ENCODE results near the gene UBALD2.
"Not testable (repeated sequence)": the region's sequence is repeated elsewhere in the genome, so short reads cannot be mapped to it uniquely, and the experiment has no call there.

UBALD2 gene

DNA sequence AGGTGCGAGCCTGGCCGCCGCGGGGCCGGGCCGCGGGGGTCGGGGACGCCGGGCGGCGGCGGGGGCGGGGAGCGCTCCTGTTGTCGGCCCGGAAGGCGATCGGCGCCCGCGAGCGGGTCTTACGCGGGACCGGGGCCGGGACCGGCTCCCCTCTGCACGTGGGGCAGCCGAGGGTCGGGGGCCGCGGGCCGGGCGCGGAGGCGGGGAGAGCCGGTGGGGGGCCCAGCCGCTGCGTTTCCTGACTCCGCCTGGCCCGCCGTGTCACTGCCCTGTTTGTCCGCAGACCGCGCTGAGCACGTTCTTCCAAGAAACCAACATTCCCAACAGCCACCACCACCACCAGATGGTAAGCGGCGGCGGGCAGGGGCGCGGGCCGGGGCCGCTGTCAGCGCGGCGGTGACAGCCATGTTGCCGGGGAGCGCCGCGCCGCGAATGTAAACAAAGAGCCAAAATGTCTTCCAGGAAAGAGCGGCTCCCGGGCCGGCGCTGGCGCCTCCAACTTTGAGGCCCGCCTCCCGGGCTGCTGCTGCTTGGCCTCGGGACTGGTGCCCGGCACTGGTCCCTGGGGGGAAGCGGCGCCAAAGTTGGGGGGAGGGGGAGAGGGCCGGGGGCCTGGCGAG lies 586 bp downstream of the UBALD2 start:
- DNase-seq (ENCODE audit: low read depth in 2 of 2) = peak in 1 of 2 donors; percentile 37

DNA sequence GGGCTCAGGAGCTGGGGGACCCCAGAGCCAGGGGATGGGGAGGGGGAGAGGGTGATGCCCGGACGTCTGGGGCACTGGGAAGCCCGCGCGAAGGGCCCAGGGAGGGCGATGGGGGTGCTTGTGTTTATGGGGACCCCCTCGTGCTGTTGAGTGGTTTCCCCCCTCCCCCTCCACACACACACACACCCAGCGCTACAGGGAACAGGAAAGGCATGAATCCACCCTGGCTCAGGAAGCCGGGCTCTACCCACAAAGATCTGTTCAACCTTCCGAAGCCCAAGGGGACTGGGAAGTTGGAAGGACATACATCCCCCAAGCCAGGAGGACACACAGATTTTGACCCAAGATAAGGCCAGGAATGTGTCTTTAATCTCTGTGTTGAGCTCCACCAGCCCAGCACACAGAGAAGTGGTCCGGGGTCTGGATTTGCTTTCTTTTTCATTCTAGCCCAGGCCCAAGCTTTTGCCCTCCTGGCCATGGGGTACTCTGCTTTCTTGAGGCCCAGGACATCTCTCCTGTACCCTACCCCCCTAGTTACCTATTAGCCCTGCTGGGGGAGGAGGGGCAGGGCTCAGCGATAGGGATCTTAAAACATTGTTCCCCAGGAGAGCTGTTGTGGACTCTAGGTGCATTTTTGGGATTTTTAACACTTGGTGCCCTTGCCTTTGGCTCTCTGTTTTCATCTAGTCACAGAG lies 1.2 kb downstream of the UBALD2 start:
- DNase-seq (ENCODE audit: low read depth in 2 of 2) = no peak

DNA sequence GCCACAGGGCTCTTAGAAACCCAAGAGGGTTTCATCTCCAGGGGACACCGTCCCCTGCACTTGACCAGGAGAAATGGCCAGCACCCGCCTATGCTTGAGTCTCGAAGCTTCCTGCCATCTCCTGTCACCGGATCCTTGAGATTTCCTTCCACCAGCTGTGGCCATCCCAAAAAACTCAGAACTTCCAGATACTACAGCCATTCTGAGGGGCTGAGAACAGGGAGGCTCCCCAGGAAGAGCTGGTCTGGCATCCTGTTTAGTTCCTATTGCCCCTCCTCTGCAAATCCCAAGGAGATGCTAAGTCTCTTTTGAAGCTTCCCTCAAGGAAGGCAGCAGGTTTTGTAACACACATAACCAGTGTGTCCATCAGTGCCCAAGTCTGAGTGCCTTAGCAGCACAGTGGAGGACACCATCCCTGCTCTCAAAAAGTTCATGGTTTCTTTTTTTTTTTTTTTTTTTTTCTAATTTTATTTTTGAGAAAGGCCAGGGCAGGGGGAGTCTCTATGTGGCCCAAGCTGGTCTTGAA lies 2.0 kb downstream of the UBALD2 start:
- DNase-seq (ENCODE audit: low read depth in 2 of 2) = no peak

- not testable (repeated sequence) for DNase-seq (ENCODE audit: low read depth in 2 of 2)
Measured at GRCh38 chr17:76267581-76268001, 2.4 kb downstream of the UBALD2 start.

DNA sequence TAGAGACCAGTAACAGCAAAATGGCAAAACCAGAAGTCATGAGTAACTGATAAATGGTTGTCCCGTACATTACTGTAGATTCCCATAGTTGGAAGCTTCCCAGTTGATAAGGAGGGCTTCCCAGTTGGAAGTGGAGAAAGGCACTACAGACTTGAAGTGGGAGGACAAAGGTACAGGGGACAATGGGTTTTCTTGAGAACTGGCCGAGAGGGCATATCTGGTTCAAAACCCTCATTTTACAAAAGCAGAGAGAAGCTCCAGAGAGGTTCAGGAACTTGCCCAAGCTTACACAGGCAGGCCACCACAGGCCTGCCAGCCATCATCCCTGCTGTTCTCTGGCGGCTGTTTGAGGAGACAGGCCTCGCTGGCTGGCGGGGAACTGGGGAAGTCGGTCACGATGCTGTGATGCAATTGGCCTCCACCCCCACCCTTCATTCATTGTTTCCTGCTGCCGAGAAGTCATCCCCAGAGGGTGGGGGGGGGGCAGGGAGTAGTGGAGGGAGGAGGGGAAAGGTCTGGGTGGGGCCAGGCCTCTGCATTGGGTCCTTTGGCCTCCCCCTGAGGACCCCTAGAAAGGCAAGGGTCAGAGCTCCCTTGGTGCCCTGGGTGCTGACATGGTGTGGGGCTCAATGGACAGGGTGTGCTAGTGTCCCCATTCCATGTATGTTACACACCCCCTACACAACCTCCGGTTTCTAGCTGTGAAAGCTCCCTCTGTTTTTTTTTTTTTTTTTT lies 3.0 kb downstream of the UBALD2 start:
- no peak for DNase-seq (ENCODE audit: low read depth in 2 of 2)

DNA sequence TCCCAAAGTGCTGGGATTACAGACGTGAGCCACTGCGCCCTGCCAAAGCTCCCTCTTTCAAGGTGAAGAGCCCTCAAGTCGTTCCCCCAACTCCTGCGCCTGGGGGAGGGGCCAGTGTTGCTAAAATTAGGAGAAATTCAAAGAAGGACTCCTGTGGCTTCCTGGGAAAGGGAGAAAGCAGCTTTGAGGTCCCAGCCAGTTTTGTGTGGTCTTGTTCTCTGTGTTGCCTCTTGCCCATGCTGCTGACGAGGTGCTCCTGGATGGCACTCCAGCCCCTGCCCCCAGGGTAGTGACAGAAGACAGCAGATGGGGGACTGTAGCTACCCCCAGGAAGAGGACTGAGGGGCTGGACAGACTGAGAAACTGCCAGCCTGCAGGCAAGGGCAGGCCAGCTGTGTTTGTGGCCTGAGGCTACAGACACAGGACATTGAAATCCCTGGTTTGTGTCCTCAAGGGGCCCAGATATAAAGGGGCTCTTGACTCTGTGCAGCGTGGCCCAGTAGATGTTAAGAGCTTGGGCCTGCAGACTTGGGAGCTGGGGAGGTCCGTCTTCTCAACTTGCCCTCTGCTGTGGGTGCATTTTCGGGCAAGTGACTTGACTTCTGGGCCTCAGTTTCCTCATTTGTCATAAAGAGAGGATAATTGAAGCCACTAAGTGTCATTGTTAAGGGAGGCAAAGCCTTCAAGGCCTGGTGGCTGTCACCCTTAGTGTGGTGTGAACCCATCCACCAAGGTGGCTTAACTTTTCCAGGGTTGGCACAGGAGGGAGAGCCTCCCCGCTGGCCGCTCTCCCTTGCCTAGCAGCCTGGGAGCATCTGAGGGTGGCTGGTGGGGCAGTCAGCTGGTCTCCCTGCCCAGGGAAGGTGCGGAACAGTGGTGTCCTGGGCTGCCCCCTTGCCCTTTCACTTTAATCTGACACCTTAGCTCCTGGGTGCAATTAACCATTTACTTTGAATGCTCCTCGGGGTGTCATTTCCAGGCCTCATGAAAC lies 4.1 kb downstream of the UBALD2 start:
- no peak for DNase-seq (ENCODE audit: low read depth in 2 of 2)

GRCh38 chr17:76270127-76270592 lies 5.0 kb downstream of the UBALD2 start:
- no peak for DNase-seq (ENCODE audit: low read depth in 2 of 2)

DNA sequence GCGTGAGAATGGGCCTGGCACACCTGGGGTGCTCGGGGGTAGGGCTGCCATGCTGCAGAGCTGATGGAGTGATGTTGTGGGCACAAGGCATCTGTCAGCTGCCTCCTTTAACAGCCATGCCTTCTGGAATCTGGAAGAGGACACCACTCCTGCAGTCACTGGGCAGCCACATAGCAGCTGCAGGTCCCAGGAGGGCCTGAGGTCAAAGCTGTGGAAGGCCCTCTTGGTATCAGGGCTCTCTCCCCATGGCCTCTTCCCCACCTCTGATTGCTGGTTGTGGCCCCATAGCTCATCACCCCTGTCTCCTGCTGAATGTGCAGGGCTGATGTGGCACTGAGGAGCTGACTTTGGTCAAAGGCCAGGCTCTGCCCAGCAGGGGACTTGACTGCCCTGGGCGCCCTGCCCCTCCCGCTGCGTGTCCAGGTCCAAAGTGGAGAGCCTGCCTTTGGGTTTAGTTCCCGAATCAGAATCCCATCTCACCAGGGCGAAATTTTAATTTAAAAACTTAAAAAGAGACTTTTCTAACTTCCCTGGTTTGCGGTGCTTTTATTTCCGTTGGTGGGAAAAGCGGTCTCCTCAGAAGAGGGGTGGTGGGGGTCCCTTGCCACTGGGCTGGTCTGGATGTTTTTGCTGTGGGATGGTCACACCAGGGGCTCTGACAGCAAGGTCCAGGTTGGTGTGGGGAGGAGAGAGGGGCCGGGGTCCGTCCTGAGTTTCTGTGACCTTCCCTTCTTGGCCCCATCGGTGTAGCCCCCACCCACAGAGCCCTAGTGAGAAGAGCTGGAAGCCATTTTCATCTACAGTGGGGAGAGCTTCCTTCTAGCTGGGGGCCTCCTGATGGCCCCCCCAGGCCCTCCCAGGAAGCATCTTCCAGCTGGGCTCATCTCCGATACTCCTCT lies 5.9 kb downstream of the UBALD2 start:
- no peak for DNase-seq (ENCODE audit: low read depth in 2 of 2)

DNA sequence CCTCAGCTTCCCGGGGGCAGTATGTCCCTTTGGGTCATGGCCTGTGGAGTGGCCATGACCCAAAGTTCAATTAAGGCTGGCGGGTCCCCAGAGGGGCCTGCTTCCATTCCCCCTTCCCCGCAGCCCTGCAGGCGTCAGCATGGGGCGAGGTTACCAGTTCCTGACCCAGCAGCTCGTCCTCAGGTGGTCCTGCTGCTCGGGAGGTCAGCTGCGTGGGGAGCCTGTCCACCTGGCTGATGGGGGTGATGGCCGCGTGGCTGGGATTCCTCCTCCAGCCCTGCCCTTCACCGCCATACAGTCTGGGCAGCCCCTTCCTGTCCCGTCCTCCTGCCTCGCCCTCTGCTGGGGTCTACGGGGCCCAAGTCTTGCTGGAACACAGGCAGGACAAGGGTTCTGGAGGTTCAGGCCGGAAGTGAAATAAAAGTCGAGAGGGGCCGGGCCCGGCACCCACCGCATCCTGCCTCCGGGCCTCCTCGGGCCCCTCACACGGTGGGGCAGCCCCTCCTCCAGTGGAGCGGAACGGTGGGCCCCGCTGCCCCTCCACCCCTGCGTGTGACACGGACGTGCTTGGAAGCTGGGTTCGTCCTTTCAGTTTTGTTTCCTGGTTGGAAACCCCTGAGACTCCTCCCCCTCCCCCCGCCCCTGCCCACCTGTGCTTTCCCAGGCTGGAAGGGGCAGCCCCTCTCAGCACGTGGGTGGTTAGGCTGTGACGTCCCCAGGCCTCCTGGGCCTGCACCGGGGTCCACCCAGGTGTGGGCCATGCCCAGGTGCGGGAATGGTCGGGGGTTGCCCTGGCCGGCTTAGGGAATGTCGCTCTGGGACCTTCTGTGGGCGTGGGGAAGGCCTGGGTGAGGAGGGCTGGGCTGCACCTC lies 6.8 kb downstream of the UBALD2 start:
- DNase-seq (ENCODE audit: low read depth in 2 of 2) = peak in 1 of 2 donors; percentile 40

DNA sequence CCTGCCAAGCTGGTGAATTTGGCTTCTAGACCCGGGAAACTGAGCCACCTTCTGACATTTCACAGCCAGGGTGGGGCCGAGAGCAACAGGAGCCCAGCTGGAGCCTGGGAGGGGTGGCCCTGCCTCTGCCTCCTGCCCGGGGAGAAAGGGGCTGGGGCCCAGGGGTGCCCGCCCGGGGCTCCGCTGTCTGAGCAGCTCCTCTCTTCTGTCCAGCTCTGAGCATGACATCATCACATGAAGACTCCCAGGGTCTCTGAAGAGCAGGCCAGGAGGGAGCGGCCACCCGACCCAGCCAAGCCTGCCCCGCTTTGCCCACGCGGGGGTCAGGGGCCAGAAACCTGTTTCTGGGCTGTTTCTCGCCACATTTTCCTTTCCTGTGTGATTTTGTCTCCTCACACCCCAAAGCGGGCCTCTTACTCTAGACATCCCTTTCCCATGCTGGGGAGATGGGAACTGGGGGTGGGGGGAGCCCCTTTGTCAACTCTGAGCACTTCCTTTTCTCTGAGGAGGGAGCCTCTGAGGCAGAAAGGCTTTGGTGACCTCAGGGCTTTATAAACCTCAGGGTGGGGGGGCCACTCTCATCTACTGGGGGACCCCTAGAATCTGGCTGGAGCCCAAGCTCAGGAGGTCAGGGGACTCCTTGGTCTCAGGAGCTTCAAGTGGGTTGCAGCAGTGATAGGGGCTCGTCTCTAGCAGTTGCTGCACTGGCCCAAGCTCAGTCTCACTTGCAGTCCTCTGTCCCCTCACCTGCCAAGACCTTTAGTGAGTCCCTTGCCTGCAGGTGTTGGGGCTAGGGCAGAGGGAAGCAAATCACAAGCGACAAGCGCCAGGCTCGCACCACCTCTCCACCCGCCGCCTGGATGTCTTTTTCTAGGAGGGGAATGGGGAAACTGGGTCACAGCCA lies 7.6 kb downstream of the UBALD2 start:
- no peak for DNase-seq (ENCODE audit: low read depth in 2 of 2)

GRCh38 chr17:76273445-76274111 lies 8.4 kb downstream of the UBALD2 start:
- no peak for DNase-seq (ENCODE audit: low read depth in 2 of 2)

- DNase-seq (ENCODE audit: low read depth in 2 of 2) = no peak
Measured at GRCh38 chr17:76274112-76274956, 9.2 kb downstream of the UBALD2 start.

GRCh38 chr17:76275382-76276068 lies 10.4 kb downstream of the UBALD2 start:
- no peak for DNase-seq (ENCODE audit: low read depth in 2 of 2)

DNA sequence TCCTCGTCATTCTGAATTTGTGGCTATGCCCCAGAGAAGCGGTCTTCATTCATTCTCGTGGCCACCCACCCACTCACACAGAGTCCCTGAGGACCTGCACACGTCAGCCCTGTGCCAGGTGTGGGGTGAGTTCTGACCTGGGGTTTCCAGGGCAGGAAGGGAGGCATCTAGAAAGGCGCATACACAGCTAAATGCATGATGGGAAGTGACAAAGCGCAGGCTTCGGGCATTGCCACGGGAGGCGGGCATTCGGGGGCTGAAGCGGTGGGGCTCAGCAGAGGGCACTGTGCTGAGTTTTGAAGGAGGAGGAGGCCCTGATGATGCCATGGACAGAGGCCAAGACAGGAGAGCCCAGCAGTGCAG lies 10.9 kb downstream of the UBALD2 start:
- no peak for DNase-seq (ENCODE audit: low read depth in 2 of 2)

DNA sequence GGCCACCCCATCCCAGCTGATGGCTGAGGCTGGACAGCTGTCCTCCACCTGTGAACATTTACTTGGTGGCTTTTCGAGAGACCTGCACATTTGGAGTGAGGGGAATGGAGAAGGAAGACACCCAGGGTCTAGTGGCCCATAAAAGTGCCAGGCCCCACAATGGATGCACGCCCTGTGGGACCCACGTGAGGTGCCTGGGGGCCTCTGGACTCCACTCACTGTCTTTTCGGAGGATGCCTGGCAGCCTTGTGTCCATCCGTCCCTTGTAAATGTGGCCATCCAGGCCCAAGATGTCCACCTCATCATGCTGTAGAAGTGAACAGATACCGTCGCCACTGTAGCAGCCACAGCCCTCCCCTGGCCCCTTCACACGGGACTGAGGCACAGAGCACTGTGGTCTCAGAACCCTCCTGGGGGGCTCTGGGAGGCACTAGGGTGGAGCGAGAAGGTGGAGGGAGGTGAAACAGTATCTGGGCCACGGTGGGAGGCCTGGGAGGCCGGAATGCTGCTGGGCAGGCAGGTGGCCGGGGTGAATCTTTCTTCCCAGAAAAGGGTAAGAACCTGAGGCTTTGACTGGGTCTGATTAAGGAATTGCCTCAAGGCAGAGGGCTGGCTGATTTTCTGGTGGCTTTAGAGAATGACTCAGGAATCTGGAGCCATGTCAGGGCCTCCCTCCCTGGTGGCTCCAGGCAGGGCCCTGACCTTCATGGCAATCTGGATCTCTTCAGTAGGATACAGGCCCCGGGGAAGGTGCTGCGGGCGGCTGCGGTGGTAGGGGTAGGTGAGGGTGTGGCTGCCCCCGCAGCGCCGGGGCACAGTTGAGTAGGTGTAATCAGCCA lies 11.5 kb downstream of the UBALD2 start:
- DNase-seq (ENCODE audit: low read depth in 2 of 2) = no peak
